NCI-H2227 (cell line): ENCODE data around the gene NYAP2.
A peak's percentile ranks its signal among the peaks of the same experiment; 100 is the strongest.

Source experiments
- DNase-seq: peaks from one replicate; lab custom pipeline; 2025; ENCODE audit not compliant: unreplicated experiment; lab: John Stamatoyannopoulos, UW

The NYAP2 gene

DNA sequence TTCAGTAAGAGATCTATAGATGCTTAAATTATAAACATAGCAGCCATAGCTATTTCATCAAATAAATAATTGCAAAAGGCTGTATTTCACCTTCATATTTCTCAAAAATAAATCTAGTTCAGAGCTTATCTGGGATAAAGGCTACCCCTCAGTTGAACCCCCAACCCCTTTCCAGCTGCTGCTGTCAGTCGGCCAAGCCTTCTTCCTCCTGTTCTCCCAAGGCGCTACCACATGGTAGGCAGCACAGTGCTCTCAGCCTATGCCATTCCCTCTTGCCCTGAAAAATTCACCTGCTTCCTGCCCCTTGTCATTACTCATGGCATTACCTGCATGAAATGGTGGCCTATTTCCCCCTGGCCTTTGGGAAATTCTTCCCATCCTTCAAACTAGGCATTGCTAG, 136.5 kb downstream of the NYAP2 start:
- no peak for DNase-seq

- no peak for DNase-seq
These were observed 144.1 kb downstream of the NYAP2 start for GRCh38 chr2:225543626-225544025.

DNA sequence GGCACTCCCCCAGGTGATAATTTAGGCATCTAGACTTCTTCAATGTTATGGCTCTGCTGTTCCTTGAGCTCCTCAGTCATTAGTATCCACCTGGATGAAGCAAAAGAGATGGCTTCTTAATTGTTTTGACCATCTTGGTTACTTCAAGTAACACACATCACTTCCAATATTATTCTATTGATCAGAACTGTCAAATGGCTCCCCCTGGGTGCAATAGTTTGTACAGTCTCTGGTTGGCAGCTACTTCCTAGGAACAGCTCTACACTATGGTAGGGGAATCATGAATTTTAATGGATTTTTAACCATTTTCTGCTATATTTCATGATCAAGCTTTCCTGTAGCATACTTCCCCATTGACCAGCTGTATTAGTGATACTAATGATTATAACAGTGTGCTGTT, 157.0 kb downstream of the NYAP2 start:
- no peak for DNase-seq

- DNase-seq = no peak
These were observed 159.0 kb downstream of the NYAP2 start for GRCh38 chr2:225558399-225559071.

DNA sequence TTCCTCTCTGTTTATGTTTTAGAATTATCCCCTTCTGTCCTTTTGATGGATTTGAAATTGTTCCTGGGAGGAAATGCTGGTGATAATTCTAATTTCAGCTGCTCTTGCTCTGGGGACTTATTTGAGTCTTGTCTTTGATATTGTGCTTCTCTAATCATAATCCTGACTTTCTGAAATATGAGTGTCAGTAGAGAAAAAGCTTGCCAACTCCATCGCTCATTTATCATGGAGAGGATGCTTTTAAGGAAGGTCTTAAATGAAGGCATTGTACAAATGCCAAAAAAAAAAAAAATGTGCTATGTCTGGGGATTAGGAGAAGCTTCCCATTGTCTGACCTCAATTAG, 159.5 kb downstream of the NYAP2 start:
- DNase-seq = no peak

DNA sequence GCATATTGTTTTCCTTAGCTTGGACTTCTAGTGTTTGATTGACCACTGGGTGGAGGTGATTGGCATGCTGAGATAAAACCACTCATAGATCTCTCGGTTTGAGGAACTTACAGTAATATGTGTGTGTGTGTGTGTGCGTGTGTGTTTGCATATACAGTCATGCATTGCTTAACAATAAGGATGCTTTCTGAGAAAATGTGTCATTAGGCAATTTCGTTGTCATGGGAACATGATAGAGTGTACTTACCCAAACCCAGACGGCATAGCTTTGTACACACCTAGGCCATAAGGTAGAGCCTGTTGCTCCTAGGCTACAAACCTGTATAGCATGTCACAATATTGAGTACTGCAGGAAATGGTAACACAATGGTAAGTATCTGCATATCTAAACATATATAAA, 167.3 kb downstream of the NYAP2 start:
- DNase-seq = peak; percentile 26

GRCh38 chr2:225569995-225570394, 170.5 kb downstream of the NYAP2 start:
- no peak for DNase-seq

DNA sequence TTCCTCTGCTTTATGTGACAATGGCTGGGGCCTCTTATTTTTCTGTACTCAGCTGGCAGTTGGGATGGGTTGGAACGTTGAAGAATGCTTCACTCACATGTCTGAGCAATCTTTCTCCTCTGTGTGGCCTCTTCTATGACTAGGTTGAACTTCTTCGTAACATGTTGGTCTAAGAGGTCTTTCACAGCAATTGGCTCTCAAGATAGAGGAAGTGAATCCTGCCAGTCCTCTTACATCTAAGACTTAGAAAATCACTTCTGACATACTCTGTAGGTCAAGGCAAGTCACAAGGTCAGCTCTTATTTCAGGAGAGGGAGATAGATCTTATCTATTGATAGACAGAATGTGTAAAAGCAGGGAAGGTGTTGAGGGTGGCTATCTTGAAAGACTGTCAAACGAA, 174.1 kb downstream of the NYAP2 start:
- no peak for DNase-seq

GRCh38 chr2:225574582-225575138, 175.2 kb downstream of the NYAP2 start:
- DNase-seq = no peak

DNA sequence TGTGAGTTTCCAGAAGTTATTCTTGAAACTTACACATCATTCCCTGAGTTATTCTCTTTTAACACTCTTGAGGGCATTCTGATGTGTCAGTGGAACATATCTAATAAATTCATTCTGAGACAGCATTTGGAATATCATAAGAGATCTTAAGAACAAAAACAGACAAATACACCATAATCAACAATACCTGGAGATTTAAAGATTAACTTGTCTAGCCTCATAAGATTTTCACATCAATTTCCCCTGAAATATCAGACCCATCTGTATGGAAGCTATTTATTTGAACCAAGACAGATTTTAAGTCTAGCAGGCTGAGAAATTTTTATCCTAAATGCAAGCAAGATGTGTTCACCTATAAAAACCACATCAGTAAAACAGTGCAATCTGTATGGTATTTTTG, 181.6 kb downstream of the NYAP2 start:
- DNase-seq = no peak

GRCh38 chr2:225581906-225582305, 182.4 kb downstream of the NYAP2 start:
- no peak for DNase-seq

GRCh38 chr2:225582355-225583116, 183.0 kb downstream of the NYAP2 start:
- DNase-seq = no peak

GRCh38 chr2:225584796-225585195, 185.3 kb downstream of the NYAP2 start:
- no peak for DNase-seq

GRCh38 chr2:225590932-225591331, 191.4 kb downstream of the NYAP2 start:
- no peak for DNase-seq

- DNase-seq = no peak
These were observed 198.4 kb downstream of the NYAP2 start for GRCh38 chr2:225597911-225598310.

- no peak for DNase-seq
These were observed 198.9 kb downstream of the NYAP2 start for GRCh38 chr2:225598426-225598825.

- DNase-seq = no peak
These were observed 199.4 kb downstream of the NYAP2 start for GRCh38 chr2:225598897-225599296.

GRCh38 chr2:225599856-225600255, 200.3 kb downstream of the NYAP2 start:
- no peak for DNase-seq

DNA sequence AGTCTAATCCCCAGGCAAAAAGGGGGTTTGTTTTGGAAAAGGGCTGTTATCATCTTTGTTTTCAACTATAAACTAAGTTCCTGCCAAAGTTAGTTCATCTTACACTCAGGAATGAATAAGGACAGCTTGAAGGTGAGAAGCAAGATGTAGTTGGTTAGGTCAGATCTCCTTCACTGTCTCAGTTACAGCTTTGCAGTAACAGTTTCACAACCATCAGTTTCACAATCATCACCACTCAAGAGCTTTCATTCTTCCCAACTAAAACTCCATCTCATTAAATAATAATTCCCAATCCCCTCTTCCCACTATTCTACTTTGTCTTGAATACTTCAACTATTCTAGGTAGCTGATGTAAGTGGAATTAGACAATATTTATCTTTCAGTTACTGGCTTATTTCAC, 200.9 kb downstream of the NYAP2 start:
- DNase-seq = no peak

DNA sequence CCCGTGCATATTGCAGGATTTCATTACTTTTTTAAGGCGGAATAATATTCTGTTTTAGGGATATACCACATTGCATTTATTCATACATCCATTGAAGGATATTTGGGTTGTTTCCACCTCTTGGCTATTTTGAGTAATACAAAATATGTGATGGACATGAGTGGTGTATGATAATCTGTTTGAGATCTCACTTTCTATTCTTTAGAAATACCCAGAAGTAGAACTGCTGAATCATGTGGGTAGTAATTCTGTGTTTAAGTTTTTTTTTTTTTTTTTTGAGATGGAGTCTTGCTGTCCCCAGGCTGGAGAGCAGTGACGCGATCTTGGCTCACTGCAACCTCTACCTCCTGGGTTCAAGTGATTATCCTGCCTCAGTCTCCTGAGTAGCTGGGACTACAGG, 201.4 kb downstream of the NYAP2 start:
- no peak for DNase-seq

DNA sequence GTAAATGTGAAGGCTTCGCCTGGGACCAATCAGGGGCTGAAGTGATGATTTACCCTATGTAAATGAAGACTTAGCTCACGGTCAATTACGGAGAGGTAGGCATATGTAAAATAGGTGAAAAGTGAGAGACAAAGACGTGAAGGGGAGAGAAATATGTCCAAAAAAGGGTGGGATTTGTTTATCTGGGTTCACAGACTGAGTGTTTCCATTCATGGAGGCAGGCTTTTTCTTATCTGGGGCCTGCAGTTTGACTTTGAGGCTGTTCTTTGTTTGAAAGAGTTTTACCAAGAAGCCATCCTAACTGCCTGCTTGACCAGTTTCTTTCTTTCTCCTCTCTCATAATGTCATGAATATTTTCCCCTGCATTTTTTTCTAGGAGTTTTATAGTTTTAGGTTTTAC, 202.7 kb downstream of the NYAP2 start:
- no peak for DNase-seq

- DNase-seq = no peak
These were observed 208.6 kb downstream of the NYAP2 start for GRCh38 chr2:225608136-225608535.

GRCh38 chr2:225612636-225613035, 213.1 kb downstream of the NYAP2 start:
- DNase-seq = no peak
